ENCODE results near the gene TLR10. TPM values are rescaled to one million over a fixed set of nuclear protein-coding genes. Genes with fewer than 3 reads are reported as not detected.

TLR10 gene
- total RNA-seq, 1 experiment from 2014 or later, result 0.30 TPM

- no peak overlapping the region for H3K4me2 ChIP-seq (ENCODE audit: low read length)
- H3K9me3 ChIP-seq (ENCODE audit: control insufficient read depth in 1 of 2, insufficient read depth in 1 of 2, low read depth in 1 of 2, low read length in 2 of 2), result no peaks in the 10 kb centered on the region
- H4K20me1 ChIP-seq (ENCODE audit: insufficient read depth), result no peaks in the 10 kb centered on the region
- H3K4me1 ChIP-seq (ENCODE audit: control insufficient read depth in 1 of 2, insufficient read depth in 2 of 2, low read length in 2 of 2), result no peaks in the 10 kb centered on the region
- no TSS peak for BruUV-seq (replicated peaks)
- RAD21 ChIA-PET (ENCODE audit: low non-redundant PET in 1 of 2, low total read pairs in 2 of 2, uncharacterized antibody in 2 of 2, unreplicated experiment in 2 of 2), result no interaction called here
- ATAC-seq (no peak), DNase-seq (ENCODE audit: low read depth, low spot score) (no peak)
- CTCF ChIA-PET, result no interaction called here
- no peak overlapping the region for H2AFZ ChIP-seq (ENCODE audit: low read depth, low read length, poor library complexity, severe bottlenecking)
- POLR2A ChIA-PET, result no interaction called here
- H3K79me2 ChIP-seq (ENCODE audit: insufficient read depth, low read length), result no peaks in the 10 kb centered on the region
- H3K27me3 ChIP-seq (ENCODE audit: insufficient read depth, low read length), result no peaks in the 10 kb centered on the region
- no peak overlapping the region for H3K27ac ChIP-seq (ENCODE audit: low read depth, low read length)
- no peak overlapping the region for H3K9ac ChIP-seq (ENCODE audit: low read length)
- H3K9me2 ChIP-seq (ENCODE audit: insufficient read depth), result no peaks in the 10 kb centered on the region
- intact Hi-C loops (cut with micrococcal nuclease), result no loop called here
- H3K36me3 ChIP-seq (ENCODE audit: control insufficient read depth in 1 of 2, insufficient read depth in 2 of 2, low read length in 2 of 2), result no peaks in the 10 kb centered on the region
- no peak for TF ChIP-seq TCF7L2 (IDR thresholded peaks at IDR 0.05; ENCODE audit: borderline replicate concordance, extremely low read depth, insufficient read depth, insufficient read length)
- TF ChIP-seq ZFX (IDR thresholded peaks at IDR 0.05), result no peak
- TF ChIP-seq CTCF (IDR thresholded peaks at IDR 0.05 in 2 of 3, conservative IDR thresholded peaks at IDR 0.05 in 1 of 3; ENCODE audit: borderline replicate concordance in 1 of 3, insufficient read depth in 1 of 3, low read depth in 2 of 3, low read length in 2 of 3), result no peak
- no peak for TF ChIP-seq FOSL1 (IDR thresholded peaks at IDR 0.05; ENCODE audit: low read depth)
- TF ChIP-seq EGR1 (IDR thresholded peaks at IDR 0.05; ENCODE audit: low read depth), result no peak
- TF ChIP-seq YY1 (IDR thresholded peaks at IDR 0.05; ENCODE audit: extremely low read depth, insufficient replicate concordance, low read depth, low read length), result no peak
- no peak for TF ChIP-seq EZH2 (IDR thresholded peaks at IDR 0.05)
- TF ChIP-seq RAD21 (IDR thresholded peaks at IDR 0.05; ENCODE audit: low read depth), result no peak
- no peak for TF ChIP-seq SRF (IDR thresholded peaks at IDR 0.05; ENCODE audit: low read depth)
- TF ChIP-seq EZH2phosphoT487 (IDR thresholded peaks at IDR 0.05; ENCODE audit: borderline replicate concordance), result no peak
- no peak for TF ChIP-seq REST (IDR thresholded peaks at IDR 0.05; ENCODE audit: low read depth)
- TF ChIP-seq ELF1 (IDR thresholded peaks at IDR 0.05; ENCODE audit: borderline replicate concordance, low read depth), result no peak
- TF ChIP-seq CEBPB (IDR thresholded peaks at IDR 0.05; ENCODE audit: low read depth), result no peak
- no peak overlapping the region for H3K4me3 ChIP-seq (replicated peaks in 1 of 2; ENCODE audit: low read depth in 1 of 2, low read length in 2 of 2)
Measured at GRCh38 chr4:38785901-38786402, 3.2 kb upstream of the TLR10 start.
